SK-N-SH (cell line): ENCODE results near the gene RGS11. TPM values are rescaled to one million over a fixed set of nuclear protein-coding genes. Genes with fewer than 3 reads are reported as not detected.
"Not testable (repeated sequence)": the region's sequence is repeated elsewhere in the genome, so short reads cannot be mapped to it uniquely, and the experiment has no call there.

Experiments
- CTCF ChIA-PET: fragments of 300-600, 350-600 bp; formaldehyde crosslinking; extraction: SDS; loops from one replicate; lab custom pipeline; 2021; lab: Yijun Ruan, JAX
- POLR2A ChIA-PET: fragments of 350-600 bp; sonication (Branson Sonifier 250); formaldehyde crosslinking; extraction: SDS; loops from one replicate; lab custom pipeline; 2020; ENCODE audit warnings: antibody characterized with exemption, inconsistent platforms; lab: Yijun Ruan, JAX
- DNase-seq: peaks from one replicate; pipeline ENCODE4 v3.0.0; 2012
- H2AFZ ChIP-seq: fragments of 200-600 bp; sonication (generic); 2 replicates; pipeline ENCODE4 v1.8.1; 2016; ENCODE audit warnings: antibody characterized with exemption, mild to moderate bottlenecking, low read depth
- H3F3A ChIP-seq: fragments of 200-600 bp; sonication (generic); replicated peaks from 2 replicates; pipeline ENCODE3; 2016; ENCODE audit warnings: antibody characterized with exemption, mild to moderate bottlenecking; ENCODE audit not compliant: insufficient read depth
- H3K27ac ChIP-seq, 2 experiments: fragments of 200-500 bp in 1 of 2; fragments of 200-600 bp in 1 of 2; sonication (Bioruptor generic) in 1 of 2; sonication (generic), shearing (Covaris generic) in 1 of 2; 2 replicates each; pipeline versions ENCODE4 v1.5.1 to v1.6.1; 2014 to 2016; ENCODE audit warnings: low read depth in 2 of 2, inconsistent platforms in 1 of 2, low read length in 1 of 2, mild to moderate bottlenecking in 1 of 2, mixed read lengths in 1 of 2
- H3K27me3 ChIP-seq: fragments of 200-600 bp; sonication (generic), shearing (Covaris generic); 2 replicates; pipeline ENCODE4 v1.6.1; 2016; ENCODE audit warnings: mixed run types; ENCODE audit not compliant: insufficient read depth
- H3K36me3 ChIP-seq, 2 experiments: fragments of 200-500 bp in 1 of 2; fragments of 200-600 bp in 1 of 2; sonication (Bioruptor generic) in 1 of 2; sonication (generic) in 1 of 2; replicated peaks in 1 of 2; 2 replicates each; pipeline versions ENCODE3 to v1.5.1; 2014 to 2016; ENCODE audit warnings: low read length in 1 of 2, mild to moderate bottlenecking in 1 of 2; ENCODE audit not compliant: insufficient read depth in 2 of 2, control insufficient read depth in 1 of 2
- H3K4me1 ChIP-seq, 2 experiments: fragments of 200-500 bp in 1 of 2; fragments of 200-600 bp in 1 of 2; sonication (Bioruptor generic) in 1 of 2; sonication (generic), shearing (Covaris generic) in 1 of 2; 2 replicates each; pipeline versions ENCODE4 v1.5.1 to v1.6.1; 2014 to 2016; ENCODE audit warnings: low read depth in 1 of 2, low read length in 1 of 2, mixed run types in 1 of 2; ENCODE audit not compliant: insufficient read depth in 2 of 2, control insufficient read depth in 1 of 2
- H3K4me2 ChIP-seq: fragments of 200-600 bp; sonication (generic), shearing (Covaris generic); 2 replicates; pipeline ENCODE4 v1.6.1; 2017; ENCODE audit warnings: mixed run types
- H3K4me3 ChIP-seq, 2 experiments: fragments of 200-500 bp in 1 of 2; fragments of 200-600 bp in 1 of 2; sonication (Bioruptor generic) in 1 of 2; sonication (generic), shearing (Covaris generic) in 1 of 2; 2 replicates each; pipeline versions ENCODE4 v1.5.1 to v1.8.1; 2014 to 2016; ENCODE audit warnings: low read depth in 2 of 2, inconsistent platforms in 1 of 2, low read length in 1 of 2, mild to moderate bottlenecking in 1 of 2, mixed read lengths in 1 of 2, moderate library complexity in 1 of 2
- H3K79me2 ChIP-seq: fragments of 200-600 bp; sonication (generic); 2 replicates; pipeline ENCODE4 v1.8.1; 2017; ENCODE audit warnings: mild to moderate bottlenecking; ENCODE audit not compliant: insufficient read depth
- H3K9ac ChIP-seq: fragments of 200-600 bp; sonication (generic); 2 replicates; pipeline ENCODE4 v1.6.1; 2017; ENCODE audit warnings: mixed run types
- H3K9me2 ChIP-seq: fragments of 200-600 bp; sonication (generic); 2 replicates; pipeline ENCODE4 v1.6.1; 2017; ENCODE audit warnings: mixed run types
- H3K9me3 ChIP-seq: fragments of 200-600 bp; sonication (generic); 2 replicates; pipeline ENCODE4 v1.6.1; 2017; ENCODE audit warnings: mixed run types, mild to moderate bottlenecking, moderate library complexity
- H4K20me1 ChIP-seq: fragments of 200-600 bp; sonication (generic); 2 replicates; pipeline ENCODE4 v1.6.1; 2017; ENCODE audit warnings: mild to moderate bottlenecking, mixed run types; ENCODE audit not compliant: insufficient read depth
- CHD2 ChIP-seq: fragments of 150-350 bp; IDR thresholded peaks from 2 replicates; pipeline ENCODE4 v1.6.1; 2018; ENCODE audit warnings: low read length; ENCODE audit not compliant: partially characterized antibody
- ELF1 ChIP-seq: IDR thresholded peaks from 2 replicates; pipeline ENCODE4 v1.4.0; 2012
- FOSL2 ChIP-seq: IDR thresholded peaks from 2 replicates; pipeline ENCODE4 v1.4.0; 2012; ENCODE audit warnings: low read depth, mild to moderate bottlenecking, moderate library complexity, borderline replicate concordance
- FOXJ3 ChIP-seq: sonication (generic); formaldehyde crosslinking; IDR thresholded peaks from 2 replicates; pipeline ENCODE4 v1.5.1; 2020; ENCODE audit warnings: mild to moderate bottlenecking, missing genetic modification reagents
- MAX ChIP-seq: IDR thresholded peaks from 2 replicates; pipeline ENCODE4 v1.4.0; 2012; ENCODE audit warnings: low read depth
- MEF2A ChIP-seq: IDR thresholded peaks from 2 replicates; pipeline ENCODE4 v1.4.0; 2012; ENCODE audit warnings: low read depth, borderline replicate concordance
- MXI1 ChIP-seq: IDR thresholded peaks from 2 replicates; pipeline ENCODE4 v1.6.1; 2012; ENCODE audit warnings: mild to moderate bottlenecking, low read depth, low read length, improper control_type of control experiment
- NRF1 ChIP-seq: IDR thresholded peaks from 2 replicates; pipeline ENCODE4 v1.6.1; 2012; ENCODE audit warnings: low read depth, mild to moderate bottlenecking, low read length
- POLR2AphosphoS5 ChIP-seq: IDR thresholded peaks from 2 replicates; pipeline ENCODE4 v1.6.1; 2012; ENCODE audit warnings: low read depth, low read length
- RCOR1 ChIP-seq: fragments of 150-350 bp; IDR thresholded peaks from 2 replicates; pipeline ENCODE4 v1.6.1; 2017; ENCODE audit warnings: antibody characterized with exemption, low read length
- REST ChIP-seq: IDR thresholded peaks from 2 replicates; pipeline ENCODE4 v1.6.1; 2012; ENCODE audit warnings: mild to moderate bottlenecking, low read depth, low read length, moderate library complexity
- SIN3A ChIP-seq: IDR thresholded peaks from 2 replicates; pipeline ENCODE4 v1.6.1; 2012; ENCODE audit warnings: low read depth, mild to moderate bottlenecking, low read length, moderate library complexity, borderline replicate concordance
- TAF1 ChIP-seq: IDR thresholded peaks from 2 replicates; pipeline ENCODE4 v1.6.1; 2012; ENCODE audit warnings: low read depth, mild to moderate bottlenecking, low read length, moderate library complexity, borderline replicate concordance
- WGBS: methylation state at CpG from one replicate; pipeline ENCODE4 v1.1.6; 2017; ENCODE audit warnings: low lambda C conversion rate; 5-methylcytosine and 5-hydroxymethylcytosine counted together
- polyA plus RNA-seq, 3 experiments: library from polyadenylated mRNA; depleted of rRNA; stranded (reverse); fragments of >200 nt; gene quantifications; 2 replicates each; pipeline ENCODE4 v1.2.3, GENCODE V29; 2012
- TF ChIP-seq, protein P1 (sequence below): fragments of 150-350 bp; IDR thresholded peaks from 2 replicates; pipeline ENCODE4 v1.6.1; 2017; ENCODE audit warnings: antibody characterized with exemption, low read length, low read depth, borderline replicate concordance
- TF ChIP-seq, protein P2 (sequence below): IDR thresholded peaks from 2 replicates; pipeline ENCODE4; 2012
- TF ChIP-seq, protein P3 (sequence below): IDR thresholded peaks from 2 replicates; pipeline ENCODE4 v1.4.0; 2012; ENCODE audit warnings: low read depth, borderline replicate concordance

RGS11 gene
- polyA plus RNA-seq, 1 of the 3 experiments (the other 2 are of a cell fraction) = 9.8 TPM

DNA sequence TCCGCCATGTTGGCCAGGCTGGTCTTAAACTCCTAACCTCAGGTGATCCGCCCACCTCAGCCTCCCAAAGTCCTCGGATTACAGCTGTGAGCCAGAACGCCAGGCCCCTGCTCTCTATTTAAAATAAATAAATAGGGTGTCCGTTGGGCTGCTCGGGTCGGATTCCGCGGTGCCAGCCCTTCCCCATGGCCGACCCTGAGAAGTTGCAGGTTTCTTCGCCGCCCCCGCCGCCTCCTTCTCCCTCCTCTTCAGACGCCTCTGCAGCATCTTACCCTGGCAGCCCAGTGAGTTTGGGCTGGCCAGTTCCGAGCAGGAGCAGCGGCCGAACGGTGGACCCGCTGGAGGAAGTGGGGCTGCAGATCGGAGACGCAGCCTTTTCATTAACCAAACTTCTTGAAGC is 44.8 kb downstream of the RGS11 start:
- Histone ChIP-seq H3K27me3 (no peaks in the 10 kb centered on the region), H3K27ac (no peak overlapping the region), H2AFZ (no peak overlapping the region), H3K36me3 (peaks cover 19 to 25% of the 10 kb centered on the region in 2 experiments), H3K79me2 (peaks cover 31% of the 10 kb centered on the region), H3K4me1 (peaks cover 10% of the 10 kb centered on the region in 2 experiments; a peak in 3 of 4 replicates), H3K4me3 (no peak overlapping the region), H4K20me1 (peaks cover 29% of the 10 kb centered on the region), H3F3A (peaks cover 27% of the 10 kb centered on the region), H3K9ac (no peak overlapping the region), H3K9me3 (no peaks in the 10 kb centered on the region)
- POLR2A ChIA-PET = no interaction called here
- TF ChIP-seq ELF1 (no peak), RCOR1 (no peak), MEF2A (no peak), NRF1 (no peak), FOXJ3 (CRISPR knock-in tag) (no peak), SIN3A (no peak), POLR2AphosphoS5 (no peak), REST (no peak), CHD2 (no peak), FOSL2 (no peak), TAF1 (no peak), MXI1 (no peak), MAX (no peak)
- TF ChIP-seq, protein P1, sequence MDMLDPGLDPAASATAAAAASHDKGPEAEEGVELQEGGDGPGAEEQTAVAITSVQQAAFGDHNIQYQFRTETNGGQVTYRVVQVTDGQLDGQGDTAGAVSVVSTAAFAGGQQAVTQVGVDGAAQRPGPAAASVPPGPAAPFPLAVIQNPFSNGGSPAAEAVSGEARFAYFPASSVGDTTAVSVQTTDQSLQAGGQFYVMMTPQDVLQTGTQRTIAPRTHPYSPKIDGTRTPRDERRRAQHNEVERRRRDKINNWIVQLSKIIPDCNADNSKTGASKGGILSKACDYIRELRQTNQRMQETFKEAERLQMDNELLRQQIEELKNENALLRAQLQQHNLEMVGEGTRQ = no peak
- TF ChIP-seq, protein P2, sequence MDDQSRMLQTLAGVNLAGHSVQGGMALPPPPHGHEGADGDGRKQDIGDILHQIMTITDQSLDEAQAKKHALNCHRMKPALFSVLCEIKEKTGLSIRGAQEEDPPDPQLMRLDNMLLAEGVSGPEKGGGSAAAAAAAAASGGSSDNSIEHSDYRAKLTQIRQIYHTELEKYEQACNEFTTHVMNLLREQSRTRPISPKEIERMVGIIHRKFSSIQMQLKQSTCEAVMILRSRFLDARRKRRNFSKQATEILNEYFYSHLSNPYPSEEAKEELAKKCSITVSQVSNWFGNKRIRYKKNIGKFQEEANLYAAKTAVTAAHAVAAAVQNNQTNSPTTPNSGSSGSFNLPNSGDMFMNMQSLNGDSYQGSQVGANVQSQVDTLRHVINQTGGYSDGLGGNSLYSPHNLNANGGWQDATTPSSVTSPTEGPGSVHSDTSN = no peak
- TF ChIP-seq, protein P3, sequence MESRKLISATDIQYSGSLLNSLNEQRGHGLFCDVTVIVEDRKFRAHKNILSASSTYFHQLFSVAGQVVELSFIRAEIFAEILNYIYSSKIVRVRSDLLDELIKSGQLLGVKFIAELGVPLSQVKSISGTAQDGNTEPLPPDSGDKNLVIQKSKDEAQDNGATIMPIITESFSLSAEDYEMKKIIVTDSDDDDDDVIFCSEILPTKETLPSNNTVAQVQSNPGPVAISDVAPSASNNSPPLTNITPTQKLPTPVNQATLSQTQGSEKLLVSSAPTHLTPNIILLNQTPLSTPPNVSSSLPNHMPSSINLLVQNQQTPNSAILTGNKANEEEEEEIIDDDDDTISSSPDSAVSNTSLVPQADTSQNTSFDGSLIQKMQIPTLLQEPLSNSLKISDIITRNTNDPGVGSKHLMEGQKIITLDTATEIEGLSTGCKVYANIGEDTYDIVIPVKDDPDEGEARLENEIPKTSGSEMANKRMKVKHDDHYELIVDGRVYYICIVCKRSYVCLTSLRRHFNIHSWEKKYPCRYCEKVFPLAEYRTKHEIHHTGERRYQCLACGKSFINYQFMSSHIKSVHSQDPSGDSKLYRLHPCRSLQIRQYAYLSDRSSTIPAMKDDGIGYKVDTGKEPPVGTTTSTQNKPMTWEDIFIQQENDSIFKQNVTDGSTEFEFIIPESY = no peak
- TF ChIP-seq, all 33 proteins: peak for 0
- no peak for DNase-seq
- Histone ChIP-seq H3K4me2 (no peak overlapping the region), H3K9me2 (no peaks in the 10 kb centered on the region)
- 93% methylated on average over 20 of the region's 22 CpGs for WGBS
- CTCF ChIA-PET = no interaction called here

DNA sequence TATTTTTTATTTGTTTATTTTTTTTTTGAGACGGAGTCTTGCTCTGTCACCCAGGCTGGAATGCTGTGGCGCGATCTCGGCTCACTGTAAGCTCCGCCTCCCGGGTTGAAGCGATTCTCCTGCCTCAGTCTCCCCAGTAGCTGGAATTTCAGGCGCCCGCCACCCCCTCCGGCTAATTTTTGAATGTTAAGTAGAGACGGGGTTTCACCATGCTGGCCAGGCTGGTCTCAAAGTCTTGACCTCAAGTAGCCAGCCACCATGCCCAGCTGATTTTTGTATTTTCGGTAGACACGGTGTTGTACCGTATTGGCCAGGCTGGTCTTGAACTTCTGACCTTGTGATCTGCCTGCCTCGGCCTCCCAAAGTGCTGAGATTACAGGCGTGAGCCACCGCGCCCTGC is 45.4 kb downstream of the RGS11 start:
- CTCF ChIA-PET = interaction anchor here (1.3 to 2.0 kb wide), 2 partner anchors 8 to 123 kb away, joined by 3 to 5 read pairs; no protein-coding TSS in a partner anchor

More for the DNA sequence above, 45.4 kb downstream of the RGS11 start:
- H3K4me3 ChIP-seq, POLR2A ChIA-PET, H3K9me2 ChIP-seq, H2AFZ ChIP-seq, H3K27ac ChIP-seq, DNase-seq, H3K27me3 ChIP-seq, H3K9me3 ChIP-seq, H3K4me2 ChIP-seq, H3K9ac ChIP-seq: not testable (repeated sequence)
- H3K79me2 ChIP-seq = peaks cover 36% of the 10 kb centered on the region
- peaks cover 34% of the 10 kb centered on the region for H4K20me1 ChIP-seq
- peaks cover 10% of the 10 kb centered on the region in 2 experiments; a peak in 3 of 4 replicates for H3K4me1 ChIP-seq
- 93% methylated on average over 18 of the region's 18 CpGs for WGBS
- peaks cover 24 to 29% of the 10 kb centered on the region in 2 experiments for H3K36me3 ChIP-seq
- peaks cover 21% of the 10 kb centered on the region for H3F3A ChIP-seq
